AG08395 (cell line): Measurements from ENCODE around the gene KLHL7.
"Not testable (repeated sequence)": the region's sequence is repeated elsewhere in the genome, so short reads cannot be mapped to it uniquely, and the experiment has no call there.

Experiments used
- DNase-seq: peaks from one replicate; pipeline ENCODE4 v3.0.0; 2012; ENCODE audit warnings: mixed read lengths, low spot score

KLHL7 gene

DNA sequence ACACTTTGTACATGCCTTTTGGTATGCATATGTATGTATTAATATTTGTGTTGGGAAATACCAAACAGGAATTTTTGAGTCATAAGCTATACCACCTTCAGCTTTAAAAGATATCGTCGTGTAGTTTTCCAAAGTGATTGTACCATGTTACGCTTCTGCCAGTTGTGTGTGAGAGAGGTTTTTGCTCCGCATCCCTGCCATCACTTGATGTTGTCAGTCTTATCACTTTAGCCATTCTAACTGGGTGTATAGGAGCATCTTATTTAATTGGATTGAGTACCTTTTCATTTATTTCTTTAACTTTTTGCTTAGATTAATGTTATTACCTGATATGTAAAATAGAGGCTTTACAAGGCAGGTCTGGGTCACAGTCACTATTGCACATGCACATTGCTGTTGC is 3.4 kb downstream of the KLHL7 start:
- DNase-seq, result no peak

DNA sequence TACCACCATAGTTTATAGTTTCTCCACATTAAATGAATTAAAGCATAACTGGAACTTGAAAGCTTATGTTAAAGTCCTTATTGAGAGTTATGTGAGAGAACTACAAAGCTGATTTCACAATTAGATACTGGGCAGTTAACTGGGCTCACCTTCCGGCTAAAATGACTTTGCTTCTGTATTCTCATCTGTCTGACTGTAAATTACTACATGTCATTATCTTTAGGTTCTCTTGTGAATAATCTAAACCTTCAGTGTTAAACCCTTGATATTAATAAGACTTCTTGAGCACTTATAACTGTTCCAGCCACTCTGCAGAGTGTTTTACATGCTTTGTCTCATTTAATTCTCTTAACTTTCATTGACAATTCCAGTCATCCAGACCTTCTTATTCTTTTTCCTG is 3.9 kb downstream of the KLHL7 start:
- no peak for DNase-seq

DNA sequence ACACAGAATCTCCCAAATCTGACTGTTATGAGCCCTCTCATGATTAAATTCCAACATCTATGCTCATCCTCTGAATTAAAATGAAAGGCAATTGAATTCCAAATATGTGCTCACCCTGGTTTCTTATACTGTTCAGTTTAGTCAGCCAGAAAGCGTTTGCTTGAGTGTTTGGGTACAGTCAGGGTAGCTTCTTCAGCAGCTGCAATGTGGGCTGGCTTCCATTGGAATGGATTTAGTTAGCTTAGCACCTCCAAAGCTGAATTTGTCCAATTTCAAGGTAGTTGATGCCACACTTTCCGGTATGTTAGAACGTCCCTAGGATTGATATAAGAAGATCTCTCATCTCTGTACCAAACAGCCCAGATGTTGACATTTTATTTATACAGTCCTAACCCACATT is 9.3 kb downstream of the KLHL7 start:
- peak; percentile 47 for DNase-seq

DNA sequence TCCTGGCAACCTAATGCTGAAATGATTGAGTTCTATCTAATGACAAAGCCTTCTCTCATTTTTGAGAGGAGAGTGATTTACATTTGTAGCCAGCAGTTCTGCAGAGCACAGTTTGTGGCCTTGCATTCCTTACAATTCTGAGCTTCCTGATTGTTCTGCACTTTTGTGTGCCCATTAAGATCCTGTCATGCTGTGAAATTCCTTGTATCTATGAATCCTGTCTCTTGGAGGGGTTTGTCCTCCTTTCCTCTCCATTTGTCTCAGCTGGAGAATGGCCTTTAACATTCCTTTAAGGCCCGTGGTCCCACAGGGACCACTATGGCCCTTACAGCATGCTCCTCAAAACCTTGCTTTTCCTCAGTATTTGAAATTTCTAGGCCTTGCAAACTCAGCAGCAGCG is 10.4 kb downstream of the KLHL7 start:
- no peak for DNase-seq

DNA sequence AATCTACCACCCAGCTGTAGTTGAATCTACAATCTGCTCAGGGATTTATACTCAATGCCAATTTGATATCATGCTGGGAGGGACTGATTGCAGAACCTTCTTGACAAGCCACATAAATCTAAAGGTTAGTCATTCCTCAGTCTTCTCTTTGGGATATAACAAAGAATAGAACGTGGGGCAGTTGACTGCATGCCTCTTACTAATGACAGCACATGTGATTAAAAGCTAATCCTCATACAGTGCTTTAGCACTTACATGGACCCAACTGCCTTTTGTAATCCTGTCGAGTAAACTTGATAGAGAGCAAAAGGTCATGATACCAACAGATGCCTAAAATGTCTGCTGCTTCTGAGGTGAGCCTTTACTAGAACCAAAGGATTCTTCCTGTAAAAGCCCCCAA is 12.3 kb downstream of the KLHL7 start:
- DNase-seq, result no peak

DNA sequence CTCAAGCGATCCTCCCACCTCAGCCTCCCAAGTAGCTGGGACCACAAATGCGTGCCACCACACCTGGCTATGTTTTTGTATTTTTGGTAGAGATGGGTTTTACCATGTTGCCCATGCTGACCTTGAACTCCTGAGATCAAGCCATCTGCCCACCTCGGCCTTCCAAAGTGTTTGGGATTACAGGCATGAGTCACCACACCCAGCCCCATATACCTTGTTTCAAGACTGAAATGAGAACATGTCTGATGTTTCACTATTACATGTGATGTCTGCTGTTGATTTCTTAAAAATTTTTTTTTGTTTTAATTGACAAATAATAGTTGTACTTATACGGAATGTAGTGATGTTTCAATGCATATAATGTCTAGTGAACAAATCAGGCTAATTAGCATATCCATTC is 14.5 kb downstream of the KLHL7 start:
- no peak for DNase-seq

DNA sequence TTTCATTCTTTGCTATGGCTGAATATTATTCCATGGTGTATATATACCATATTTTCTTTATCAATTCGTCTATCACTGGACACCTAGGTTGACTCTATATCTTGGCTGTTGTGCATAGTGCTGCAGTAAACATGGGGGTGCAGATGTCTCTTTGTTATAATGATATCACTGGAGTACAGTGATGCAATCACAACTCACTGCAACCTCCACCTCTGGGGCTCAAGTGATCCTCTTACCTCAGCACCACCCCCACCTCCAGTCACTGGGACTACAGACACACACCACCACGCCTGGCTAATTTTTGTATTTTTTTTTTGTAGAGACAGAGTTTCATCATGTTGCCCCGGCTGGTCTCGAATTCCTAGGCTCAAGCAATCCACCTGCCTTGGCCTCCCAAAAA is 15.6 kb downstream of the KLHL7 start:
- DNase-seq, result no peak

DNA sequence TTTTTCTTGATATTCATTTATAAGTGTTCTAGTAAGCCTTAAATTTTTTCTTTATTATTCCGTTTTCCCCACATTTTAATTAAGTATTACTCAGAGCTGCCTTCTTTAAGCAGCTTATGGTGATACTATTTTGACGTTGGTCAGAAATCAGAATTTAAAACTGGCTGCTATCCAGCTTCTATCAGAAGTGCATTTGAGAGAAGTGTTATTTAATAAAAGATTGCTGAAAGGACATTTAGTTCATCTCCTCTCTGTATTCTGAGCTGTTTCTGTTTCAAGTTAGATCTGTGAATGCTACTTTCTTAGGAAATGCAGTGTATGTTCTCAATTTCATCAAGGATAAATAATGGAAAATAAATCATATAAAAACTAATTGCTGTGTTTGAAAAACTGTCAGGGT is 17.4 kb downstream of the KLHL7 start:
- no peak for DNase-seq

DNA sequence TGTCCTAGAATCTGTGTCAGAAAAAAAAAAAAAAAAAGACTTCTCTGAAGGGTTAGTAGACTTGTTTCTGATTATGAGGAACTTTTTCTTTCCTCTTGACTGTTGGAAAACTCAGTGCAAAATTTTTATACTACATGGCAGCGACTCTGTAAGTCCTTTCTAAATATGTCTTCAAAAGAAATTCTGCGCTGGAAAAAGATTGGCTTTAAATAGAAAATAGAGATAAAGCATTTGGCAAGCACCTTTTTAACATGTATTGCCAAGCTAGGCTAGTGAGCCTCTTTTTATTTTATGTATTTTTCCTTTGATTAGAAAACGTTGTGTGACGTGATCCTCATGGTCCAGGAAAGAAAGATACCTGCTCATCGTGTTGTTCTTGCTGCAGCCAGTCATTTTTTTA is 17.9 kb downstream of the KLHL7 start:
- DNase-seq, result no peak

DNA sequence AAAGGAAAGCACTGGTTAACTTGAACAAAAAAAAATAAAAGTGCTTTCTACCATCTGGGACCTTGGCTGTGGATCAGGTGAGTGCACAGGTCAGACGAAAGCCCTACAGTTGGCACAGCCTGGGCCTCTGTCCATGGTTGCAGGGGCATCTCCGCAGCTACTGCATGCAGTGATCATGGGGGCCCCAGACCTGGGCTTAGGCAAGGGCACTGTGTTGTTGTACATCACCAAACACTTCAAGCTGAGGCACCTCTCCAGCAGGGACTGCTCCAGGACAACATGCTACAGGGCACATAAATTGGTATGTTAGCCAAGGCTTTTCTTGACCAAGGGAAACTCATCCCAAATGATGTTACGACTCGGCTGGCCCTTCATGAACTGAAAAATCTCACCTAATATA is 23.5 kb downstream of the KLHL7 start:
- DNase-seq, result no peak

DNA sequence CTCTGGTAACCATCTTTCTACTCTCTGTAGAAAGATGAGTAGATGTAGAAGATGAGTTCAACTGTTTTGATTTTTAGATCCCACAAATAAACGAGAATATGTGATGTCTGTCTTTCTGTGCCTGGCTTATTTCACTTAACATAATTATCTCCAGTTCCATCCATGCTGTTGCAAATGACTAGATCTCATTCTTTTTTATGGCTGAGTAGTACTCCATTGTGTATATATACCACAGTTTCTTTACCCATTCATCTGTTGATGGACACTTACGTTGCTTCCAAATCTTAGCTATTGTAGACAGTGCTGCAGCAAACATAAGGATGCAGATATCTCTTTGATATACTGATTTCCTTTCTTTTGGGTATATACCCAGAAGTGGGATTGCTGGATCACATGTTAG is 26.2 kb downstream of the KLHL7 start:
- DNase-seq, result not testable (repeated sequence)

DNA sequence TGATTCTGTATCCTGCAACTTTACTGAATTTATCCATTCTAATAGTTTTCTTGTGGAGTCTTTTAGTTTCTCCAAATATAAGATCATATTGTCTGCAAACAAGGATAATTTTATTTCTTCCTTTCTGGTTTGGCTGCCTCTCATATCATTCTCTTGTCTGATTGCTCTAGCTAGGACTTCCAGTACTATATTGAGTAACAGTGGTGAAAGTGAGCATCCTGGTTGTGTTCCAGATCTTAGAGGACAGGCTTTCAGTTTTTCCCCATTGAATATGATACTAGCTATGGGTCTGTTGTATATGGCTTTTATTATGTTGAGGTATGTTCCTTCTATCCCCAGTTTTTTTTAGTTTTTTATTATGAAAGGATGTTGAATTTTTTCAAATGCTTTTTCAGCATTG is 28.2 kb downstream of the KLHL7 start:
- no peak for DNase-seq

DNA sequence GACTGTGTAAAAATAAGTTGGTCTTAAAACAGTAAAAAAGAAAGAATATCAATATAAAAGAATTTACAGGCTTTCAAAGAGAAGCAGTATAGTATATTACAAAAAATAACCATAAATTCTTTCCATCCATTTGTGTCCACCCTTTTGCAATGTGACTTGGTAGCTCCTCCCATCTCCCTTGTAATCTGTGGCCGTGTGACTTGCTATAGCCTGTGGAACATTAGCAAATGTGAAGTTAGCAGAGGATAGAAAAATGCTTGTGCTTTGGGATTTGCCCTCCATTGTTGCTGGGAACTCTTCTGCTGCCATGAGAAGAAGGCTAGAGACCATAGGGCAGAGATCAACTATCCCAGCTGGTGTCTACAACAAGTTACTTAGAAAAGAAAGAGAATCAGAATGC is 30.2 kb downstream of the KLHL7 start:
- no peak for DNase-seq

DNA sequence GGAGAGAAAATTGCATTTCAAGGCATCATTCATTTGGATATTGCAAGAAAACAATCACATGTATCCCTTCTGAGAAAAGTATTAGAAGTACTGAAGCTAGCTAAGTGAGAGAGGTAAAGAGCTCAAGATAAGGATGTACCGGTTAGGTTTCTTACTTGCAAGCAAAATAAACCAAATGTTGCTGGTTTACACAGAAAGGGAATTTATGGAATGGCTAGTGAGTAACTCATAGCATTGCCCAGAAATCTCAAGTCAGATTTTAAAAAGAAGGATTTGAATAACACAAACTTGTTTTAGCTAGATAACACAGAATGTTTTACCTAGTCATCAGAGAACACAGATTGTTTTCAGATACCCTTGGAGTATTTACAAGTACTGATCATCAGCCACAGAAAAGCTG is 30.6 kb downstream of the KLHL7 start:
- DNase-seq, result no peak

DNA sequence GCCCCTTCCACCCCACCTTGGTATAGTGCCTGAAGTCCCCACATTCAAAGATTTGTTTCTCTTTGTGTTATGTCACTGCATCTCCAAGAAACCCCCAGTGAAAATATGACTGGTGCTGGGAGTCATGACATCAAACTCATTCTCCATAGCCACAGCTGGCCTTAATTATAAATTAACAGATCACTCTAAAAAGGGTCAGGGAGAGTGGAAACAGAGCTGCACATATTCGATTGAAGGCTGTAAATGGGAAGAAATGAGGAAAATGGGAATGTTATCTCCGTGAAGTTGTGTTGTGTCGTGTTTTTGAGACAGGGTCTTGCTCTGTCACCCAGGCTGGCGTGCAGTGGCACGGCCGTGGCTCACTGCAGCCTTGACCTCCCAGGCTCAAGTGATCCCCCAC is 52.1 kb downstream of the KLHL7 start:
- no peak for DNase-seq

DNA sequence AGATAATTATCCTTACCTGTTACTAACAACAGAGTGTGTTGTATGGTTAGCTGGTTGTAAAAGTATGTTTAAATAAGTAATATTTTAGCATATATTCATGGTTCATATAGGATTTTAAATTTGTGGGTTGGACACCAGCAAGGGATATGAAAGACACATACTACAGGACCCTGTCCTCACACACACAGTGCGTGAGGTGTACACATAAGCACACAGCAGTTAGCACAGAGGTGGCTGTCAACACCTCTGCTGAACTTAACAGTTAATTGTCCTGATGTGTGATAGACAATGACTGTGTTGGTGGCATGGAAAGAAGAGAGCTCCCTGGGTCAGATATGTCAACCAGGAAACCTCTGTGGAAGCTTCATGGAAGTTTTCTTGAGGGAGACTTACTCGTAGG is 53.0 kb downstream of the KLHL7 start:
- DNase-seq, result no peak

DNA sequence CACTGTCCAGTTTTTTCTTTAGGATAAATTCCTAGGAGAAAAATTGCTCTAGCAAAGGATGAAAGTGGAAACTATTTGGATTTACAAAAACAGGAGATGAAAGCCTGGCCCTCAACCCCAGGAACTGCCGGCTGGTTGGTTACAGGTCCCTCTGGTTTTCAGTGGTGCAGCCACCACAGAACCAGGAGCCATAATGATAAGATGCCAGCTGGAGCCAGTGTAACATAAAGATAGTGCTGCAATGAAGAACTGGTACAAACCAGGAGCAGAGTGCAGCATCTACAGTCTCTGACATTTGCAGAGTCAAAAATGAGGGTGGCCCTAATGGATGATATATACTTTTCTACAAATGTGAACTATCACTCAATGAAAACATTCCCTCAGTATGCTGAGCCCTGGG is 55.9 kb downstream of the KLHL7 start:
- DNase-seq, result no peak

DNA sequence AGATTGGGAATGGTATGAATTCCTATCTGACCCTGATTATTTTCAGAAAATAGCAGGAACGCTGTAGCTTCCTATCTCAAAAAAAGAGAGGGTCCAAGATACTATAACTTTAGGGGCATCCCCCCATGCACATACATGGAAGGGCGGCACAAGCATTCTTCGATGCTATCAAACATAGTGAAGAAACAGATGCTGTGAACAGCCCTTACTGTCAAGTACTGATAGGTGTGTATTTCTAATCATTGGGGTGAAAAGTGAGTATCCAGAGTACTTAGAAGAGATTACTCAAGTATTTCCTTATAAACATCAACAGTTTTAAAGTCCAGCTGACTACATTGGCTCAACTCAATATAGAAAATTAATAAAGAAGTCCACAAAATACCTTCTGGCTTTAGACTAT is 59.3 kb downstream of the KLHL7 start:
- DNase-seq, result no peak

DNA sequence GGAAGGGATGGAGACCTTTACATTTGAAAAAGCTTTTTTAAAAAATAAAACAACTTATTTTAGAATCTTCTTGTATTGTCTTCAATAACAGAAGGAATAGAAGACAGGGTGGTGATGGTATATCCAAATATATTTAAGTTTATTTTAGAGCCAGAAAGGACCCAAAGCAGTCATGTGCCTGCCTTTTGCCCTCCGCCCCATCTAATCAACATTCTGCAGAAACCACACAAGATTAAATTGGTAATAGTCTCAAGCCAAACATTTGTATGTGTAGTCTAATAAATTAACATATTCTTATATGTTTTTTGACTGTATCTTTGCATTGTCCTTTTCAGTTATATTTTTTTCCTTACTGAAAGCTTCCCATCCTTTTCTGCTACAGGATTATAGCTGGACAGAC is 59.7 kb downstream of the KLHL7 start:
- no peak for DNase-seq

DNA sequence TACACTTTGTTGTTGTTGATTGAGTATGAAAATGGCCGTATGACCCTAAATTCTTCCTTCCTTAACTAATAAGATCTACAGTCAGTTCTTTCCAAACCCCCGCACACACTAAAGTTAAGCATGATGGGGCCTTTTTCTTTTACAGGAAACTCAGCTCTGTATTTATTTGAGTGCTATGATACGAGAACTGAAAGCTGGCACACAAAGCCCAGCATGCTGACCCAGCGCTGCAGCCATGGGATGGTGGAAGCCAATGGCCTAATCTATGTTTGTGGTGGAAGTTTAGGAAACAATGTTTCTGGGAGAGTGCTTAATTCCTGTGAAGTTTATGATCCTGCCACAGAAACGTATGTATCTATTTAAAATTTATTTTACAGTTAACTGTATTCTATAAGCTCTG is 62.1 kb downstream of the KLHL7 start:
- no peak for DNase-seq

DNA sequence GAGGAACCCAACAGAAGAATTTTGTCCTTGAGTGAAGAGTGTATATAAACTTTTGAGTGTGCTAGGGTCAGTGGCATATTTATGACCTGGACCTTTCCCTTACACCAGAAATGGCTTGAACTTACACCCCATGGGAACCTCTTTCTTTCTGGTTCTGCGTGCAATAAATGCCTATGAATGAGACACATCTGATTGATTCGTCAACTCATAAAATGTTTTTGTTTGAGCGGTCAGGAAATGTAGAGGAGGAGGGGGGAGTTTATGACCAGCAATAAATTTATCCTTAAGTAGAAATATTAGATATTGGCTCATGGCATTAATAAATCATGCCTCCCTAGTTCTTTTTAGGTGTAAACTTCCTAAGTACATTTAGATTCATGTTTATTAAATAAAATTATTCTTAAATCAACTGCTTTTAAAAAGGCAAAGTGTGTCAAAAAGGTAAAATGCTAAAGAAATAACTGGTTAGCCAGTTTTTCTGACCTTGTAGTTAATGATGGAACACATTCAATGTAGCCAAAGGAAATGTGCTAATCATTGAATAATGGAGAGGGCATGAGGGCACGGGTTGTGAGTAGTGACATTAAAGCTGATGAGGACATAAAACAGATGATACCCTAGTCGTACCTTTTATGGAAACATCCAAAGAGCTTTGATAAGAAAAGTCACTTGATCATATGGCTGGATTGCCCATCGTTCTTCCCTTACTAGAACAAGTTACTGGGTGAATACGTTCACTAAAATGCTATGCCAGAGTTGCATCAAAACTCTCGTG is 62.7 kb downstream of the KLHL7 start:
- no peak for DNase-seq

DNA sequence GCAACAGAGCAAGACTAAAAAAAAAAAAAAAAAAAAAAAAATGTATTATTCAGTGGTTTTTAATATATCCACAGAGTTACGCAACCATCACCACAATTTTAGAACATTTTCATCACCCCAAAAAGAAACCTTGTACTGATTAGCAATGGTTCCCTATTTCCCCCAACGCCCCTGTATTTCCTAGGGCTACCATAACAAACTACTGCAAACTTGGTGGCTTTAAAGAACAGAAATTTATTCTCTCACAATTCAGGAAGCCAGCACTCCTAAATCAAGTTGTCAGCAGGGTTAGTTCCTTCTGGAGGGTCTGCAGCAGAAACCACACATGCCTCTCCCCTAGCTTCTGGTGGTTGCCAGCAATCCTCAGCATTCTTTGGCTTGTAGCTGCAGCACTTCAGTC is 70.4 kb downstream of the KLHL7 start:
- DNase-seq, result no peak

DNA sequence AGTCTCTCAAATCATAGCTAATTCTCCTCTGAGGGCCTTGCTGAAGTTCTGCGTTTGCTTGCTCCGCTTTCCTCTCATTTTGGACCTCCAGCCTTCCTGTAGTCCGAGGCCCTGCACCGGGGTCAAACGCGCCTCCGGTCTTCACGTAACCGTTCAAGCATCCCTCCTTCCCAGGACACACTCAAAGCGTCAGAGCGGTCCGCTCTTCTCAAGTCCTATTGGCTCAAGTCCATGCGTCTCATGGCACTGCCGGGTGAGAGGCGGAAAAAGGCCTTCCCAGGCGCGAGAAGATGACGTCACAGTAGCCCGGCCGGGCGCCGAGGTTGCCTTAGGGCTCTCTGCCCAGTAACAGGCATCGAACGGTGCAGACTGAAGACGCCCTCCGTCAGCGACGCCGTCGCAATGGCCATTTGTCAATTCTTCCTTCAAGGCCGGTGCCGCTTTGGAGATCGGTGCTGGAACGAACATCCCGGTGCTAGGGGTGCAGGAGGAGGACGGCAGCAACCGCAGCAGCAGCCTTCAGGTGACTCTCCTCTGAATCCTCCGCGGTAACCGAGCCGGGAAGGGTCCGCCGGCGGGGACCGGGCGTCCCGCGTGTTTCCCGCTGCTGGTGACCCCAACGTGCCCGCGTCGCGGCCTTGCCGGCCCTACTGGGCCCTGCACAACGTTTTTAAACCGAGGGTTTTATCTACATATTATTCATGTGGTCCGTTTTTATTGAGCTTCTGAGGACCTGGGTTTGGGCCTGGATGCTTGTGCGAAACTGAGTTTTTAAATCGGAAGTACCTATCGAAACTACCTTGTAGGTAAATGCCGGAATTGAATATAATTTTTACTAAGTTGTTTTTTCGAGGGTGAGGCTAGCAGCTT is 76.3 kb downstream of the KLHL7 start, which contains the start of gene NUP42:
Gene NUP42 (plus strand): TSS at position 365 of the 870 bp plus-strand sequence. CDS start 38 bp downstream, at position 403.
- DNase-seq, result peak; percentile 97
